ENCODE measurements around the gene CAMK2D. TPM values are rescaled to one million over a fixed set of nuclear protein-coding genes. Genes with fewer than 3 reads are reported as not detected.
A peak's percentile ranks its signal among the peaks of the same experiment; 100 is the strongest.

The CAMK2D gene
- total and polyA plus RNA-seq, 2 experiments from 2014 or later, result 36.8 to 99.1 TPM

GRCh38 chr4:113695328-113696169 lies 66.0 kb downstream of the CAMK2D start:
- no peaks in the 10 kb centered on the region for H3K9me3 ChIP-seq (ENCODE audit: low read depth)
- H3K4me2 ChIP-seq, result peak overlapping the region; percentile 41
- peak; percentile 61 for DNase-seq (ENCODE audit: low spot score)
- no peak for TF ChIP-seq EZH2 (IDR thresholded peaks at IDR 0.05; ENCODE audit: borderline replicate concordance)
- TF ChIP-seq, protein P1, sequence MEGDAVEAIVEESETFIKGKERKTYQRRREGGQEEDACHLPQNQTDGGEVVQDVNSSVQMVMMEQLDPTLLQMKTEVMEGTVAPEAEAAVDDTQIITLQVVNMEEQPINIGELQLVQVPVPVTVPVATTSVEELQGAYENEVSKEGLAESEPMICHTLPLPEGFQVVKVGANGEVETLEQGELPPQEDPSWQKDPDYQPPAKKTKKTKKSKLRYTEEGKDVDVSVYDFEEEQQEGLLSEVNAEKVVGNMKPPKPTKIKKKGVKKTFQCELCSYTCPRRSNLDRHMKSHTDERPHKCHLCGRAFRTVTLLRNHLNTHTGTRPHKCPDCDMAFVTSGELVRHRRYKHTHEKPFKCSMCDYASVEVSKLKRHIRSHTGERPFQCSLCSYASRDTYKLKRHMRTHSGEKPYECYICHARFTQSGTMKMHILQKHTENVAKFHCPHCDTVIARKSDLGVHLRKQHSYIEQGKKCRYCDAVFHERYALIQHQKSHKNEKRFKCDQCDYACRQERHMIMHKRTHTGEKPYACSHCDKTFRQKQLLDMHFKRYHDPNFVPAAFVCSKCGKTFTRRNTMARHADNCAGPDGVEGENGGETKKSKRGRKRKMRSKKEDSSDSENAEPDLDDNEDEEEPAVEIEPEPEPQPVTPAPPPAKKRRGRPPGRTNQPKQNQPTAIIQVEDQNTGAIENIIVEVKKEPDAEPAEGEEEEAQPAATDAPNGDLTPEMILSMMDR (IDR thresholded peaks at IDR 0.05; ENCODE audit: poor library complexity), result no peak
- H3K9me2 ChIP-seq (replicated peaks; ENCODE audit: insufficient read depth), result no peaks in the 10 kb centered on the region
- WGBS (ENCODE audit: low lambda C conversion rate, missing lambda C conversion rate), result 80% methylated on average over 3 of the region's 3 CpGs
- H3K36me3 ChIP-seq (replicated peaks; ENCODE audit: insufficient read depth, low read depth), result no peaks in the 10 kb centered on the region
- H2AFZ ChIP-seq, result no peak overlapping the region
- peaks cover 5% of the 10 kb centered on the region for H4K20me1 ChIP-seq (ENCODE audit: insufficient read depth, poor library complexity, severe bottlenecking)
- H3K79me2 ChIP-seq, result peaks cover 96% of the 10 kb centered on the region
- peak overlapping the region; percentile 78 for H3K27ac ChIP-seq
- H3K27me3 ChIP-seq, result no peaks in the 10 kb centered on the region
- H3K4me1 ChIP-seq (ENCODE audit: insufficient read depth), result peaks cover 14% of the 10 kb centered on the region
- H3K4me3 ChIP-seq, result no peak overlapping the region

- peaks cover 96% of the 10 kb centered on the region for H3K79me2 ChIP-seq
- no peaks in the 10 kb centered on the region for H3K9me2 ChIP-seq (replicated peaks; ENCODE audit: insufficient read depth)
- TF ChIP-seq EZH2phosphoT487 (IDR thresholded peaks at IDR 0.05; ENCODE audit: low read depth, severe bottlenecking, unreplicated experiment) (no peak), EZH2 (IDR thresholded peaks at IDR 0.05; ENCODE audit: borderline replicate concordance) (no peak)
- TF ChIP-seq, protein P1 (IDR thresholded peaks at IDR 0.05; ENCODE audit: poor library complexity), result no peak
- peak overlapping the region; percentile 13 for H3K4me2 ChIP-seq
- H3K27ac ChIP-seq, result no peak overlapping the region
- H3K9me3 ChIP-seq (ENCODE audit: low read depth), result no peaks in the 10 kb centered on the region
- H3K36me3 ChIP-seq (replicated peaks; ENCODE audit: insufficient read depth, low read depth), result no peaks in the 10 kb centered on the region
- DNase-seq (ENCODE audit: low spot score), result no peak
- no peak overlapping the region for H3K4me3 ChIP-seq
- peaks cover 5% of the 10 kb centered on the region for H4K20me1 ChIP-seq (ENCODE audit: insufficient read depth, poor library complexity, severe bottlenecking)
- H3K4me1 ChIP-seq (ENCODE audit: insufficient read depth), result peaks cover 14% of the 10 kb centered on the region
- no peaks in the 10 kb centered on the region for H3K27me3 ChIP-seq
- WGBS (ENCODE audit: low lambda C conversion rate, missing lambda C conversion rate), result 88% methylated on average over 2 of the region's 2 CpGs
- H2AFZ ChIP-seq, result no peak overlapping the region
Observed at GRCh38 chr4:113694008-113694407, 67.5 kb downstream of the CAMK2D start.

DNA sequence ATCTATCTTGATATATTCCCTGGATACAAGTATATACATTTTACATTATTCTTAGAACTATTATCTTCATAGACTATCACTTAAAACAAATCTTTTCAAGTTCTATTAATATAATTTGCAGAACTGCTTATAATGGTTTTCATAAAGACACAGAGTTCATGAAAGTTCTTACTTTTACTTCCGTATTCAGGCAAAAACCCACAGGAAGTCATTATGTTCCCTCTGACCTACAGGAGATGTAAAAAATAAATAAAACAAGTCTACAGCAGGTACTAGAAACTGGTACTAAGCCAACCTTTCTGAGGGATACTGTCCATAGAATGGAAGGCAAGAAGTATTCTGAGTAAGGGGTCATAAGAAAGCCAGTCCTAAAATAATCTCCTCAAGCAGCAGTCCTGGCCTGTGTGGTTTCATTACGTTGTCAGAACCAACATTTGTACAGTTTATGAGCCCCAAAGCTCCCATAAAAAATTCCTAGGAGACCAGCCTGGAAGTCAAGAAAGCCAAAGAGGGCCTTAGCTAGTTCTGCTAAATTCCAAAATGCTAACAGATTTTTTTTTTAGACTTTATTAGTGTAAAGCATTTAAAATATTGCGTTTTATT lies 68.6 kb downstream of the CAMK2D start:
- 47% methylated on average over 3 of the region's 3 CpGs for WGBS (ENCODE audit: low lambda C conversion rate, missing lambda C conversion rate)
- peaks cover 96% of the 10 kb centered on the region for H3K79me2 ChIP-seq
- H3K9me3 ChIP-seq (ENCODE audit: low read depth), result no peaks in the 10 kb centered on the region
- no peak overlapping the region for H2AFZ ChIP-seq
- no peak for DNase-seq (ENCODE audit: low spot score)
- TF ChIP-seq EZH2phosphoT487 (IDR thresholded peaks at IDR 0.05; ENCODE audit: low read depth, severe bottlenecking, unreplicated experiment) (no peak), EZH2 (IDR thresholded peaks at IDR 0.05; ENCODE audit: borderline replicate concordance) (no peak)
- TF ChIP-seq, protein P1 (IDR thresholded peaks at IDR 0.05; ENCODE audit: poor library complexity), result no peak
- peaks cover 5% of the 10 kb centered on the region for H4K20me1 ChIP-seq (ENCODE audit: insufficient read depth, poor library complexity, severe bottlenecking)
- H3K36me3 ChIP-seq (replicated peaks; ENCODE audit: insufficient read depth, low read depth), result no peaks in the 10 kb centered on the region
- no peaks in the 10 kb centered on the region for H3K27me3 ChIP-seq
- peak overlapping the region; percentile 71 for H3K27ac ChIP-seq
- H3K4me1 ChIP-seq (ENCODE audit: insufficient read depth), result peaks cover 14% of the 10 kb centered on the region
- no peaks in the 10 kb centered on the region for H3K9me2 ChIP-seq (replicated peaks; ENCODE audit: insufficient read depth)
- H3K4me3 ChIP-seq, result no peak overlapping the region
- H3K4me2 ChIP-seq, result peak overlapping the region; percentile 63

Measured in hepatocyte (in vitro differentiated cells).